Measurements from ENCODE around the gene MRPL40.

The MRPL40 gene

DNA sequence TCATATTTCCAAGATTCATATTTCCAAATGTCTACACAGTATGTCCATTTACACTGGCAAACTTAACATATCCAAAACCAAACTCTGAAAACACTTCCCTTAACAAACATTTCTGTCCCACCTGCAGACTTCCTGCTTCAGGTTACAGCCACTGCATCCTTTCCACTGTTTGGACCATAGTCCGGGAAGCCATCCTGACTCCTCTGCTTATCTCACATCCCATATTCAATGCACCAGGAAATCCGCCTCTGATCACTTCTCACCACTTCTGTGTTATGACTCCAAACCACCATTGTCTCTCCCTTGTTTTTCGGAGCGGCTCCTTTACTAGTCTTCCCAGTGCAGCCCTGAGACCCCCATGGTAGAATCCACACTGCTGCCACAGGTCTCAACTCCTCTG, 30.9 kb upstream of the MRPL40 start:
- no peak for TF ChIP-seq ZFX (IDR thresholded peaks at IDR 0.05; ENCODE audit: borderline replicate concordance)
- TF ChIP-seq, protein P1, sequence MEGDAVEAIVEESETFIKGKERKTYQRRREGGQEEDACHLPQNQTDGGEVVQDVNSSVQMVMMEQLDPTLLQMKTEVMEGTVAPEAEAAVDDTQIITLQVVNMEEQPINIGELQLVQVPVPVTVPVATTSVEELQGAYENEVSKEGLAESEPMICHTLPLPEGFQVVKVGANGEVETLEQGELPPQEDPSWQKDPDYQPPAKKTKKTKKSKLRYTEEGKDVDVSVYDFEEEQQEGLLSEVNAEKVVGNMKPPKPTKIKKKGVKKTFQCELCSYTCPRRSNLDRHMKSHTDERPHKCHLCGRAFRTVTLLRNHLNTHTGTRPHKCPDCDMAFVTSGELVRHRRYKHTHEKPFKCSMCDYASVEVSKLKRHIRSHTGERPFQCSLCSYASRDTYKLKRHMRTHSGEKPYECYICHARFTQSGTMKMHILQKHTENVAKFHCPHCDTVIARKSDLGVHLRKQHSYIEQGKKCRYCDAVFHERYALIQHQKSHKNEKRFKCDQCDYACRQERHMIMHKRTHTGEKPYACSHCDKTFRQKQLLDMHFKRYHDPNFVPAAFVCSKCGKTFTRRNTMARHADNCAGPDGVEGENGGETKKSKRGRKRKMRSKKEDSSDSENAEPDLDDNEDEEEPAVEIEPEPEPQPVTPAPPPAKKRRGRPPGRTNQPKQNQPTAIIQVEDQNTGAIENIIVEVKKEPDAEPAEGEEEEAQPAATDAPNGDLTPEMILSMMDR (IDR thresholded peaks at IDR 0.05), result no peak

DNA sequence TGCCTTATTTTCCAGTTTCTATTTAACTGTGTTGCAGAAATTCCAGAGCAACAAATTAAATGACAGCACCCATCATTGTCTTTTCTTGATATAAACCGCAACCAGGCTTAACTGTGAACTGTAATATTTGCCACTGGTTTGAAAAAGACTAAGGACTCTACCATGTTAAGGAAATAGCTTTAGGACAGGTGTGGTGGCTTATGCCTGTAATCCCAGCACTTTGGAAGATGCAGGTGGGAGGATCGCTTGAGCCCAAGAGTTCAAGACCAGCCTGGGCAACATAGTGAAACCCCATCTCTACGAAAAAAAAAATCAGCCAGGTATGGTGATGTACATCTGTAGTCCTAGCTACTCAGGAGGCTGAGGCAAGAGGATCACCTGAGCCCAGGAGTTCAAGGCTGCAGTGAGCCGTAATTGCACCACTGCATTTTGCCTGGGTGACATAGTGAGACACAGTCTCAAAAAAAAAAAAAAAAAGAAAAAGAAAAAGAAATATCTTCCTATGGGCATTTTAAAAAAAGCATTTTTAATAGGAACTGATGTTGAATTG, 29.6 kb upstream of the MRPL40 start:
- no peak for TF ChIP-seq ZFX (IDR thresholded peaks at IDR 0.05; ENCODE audit: borderline replicate concordance)
- TF ChIP-seq, protein P1 (IDR thresholded peaks at IDR 0.05), result no peak
- H3K27ac ChIP-seq, result no peak overlapping the region

More for the DNA sequence above, 30.9 kb upstream of the MRPL40 start:
- no peak overlapping the region for H3K27ac ChIP-seq

DNA sequence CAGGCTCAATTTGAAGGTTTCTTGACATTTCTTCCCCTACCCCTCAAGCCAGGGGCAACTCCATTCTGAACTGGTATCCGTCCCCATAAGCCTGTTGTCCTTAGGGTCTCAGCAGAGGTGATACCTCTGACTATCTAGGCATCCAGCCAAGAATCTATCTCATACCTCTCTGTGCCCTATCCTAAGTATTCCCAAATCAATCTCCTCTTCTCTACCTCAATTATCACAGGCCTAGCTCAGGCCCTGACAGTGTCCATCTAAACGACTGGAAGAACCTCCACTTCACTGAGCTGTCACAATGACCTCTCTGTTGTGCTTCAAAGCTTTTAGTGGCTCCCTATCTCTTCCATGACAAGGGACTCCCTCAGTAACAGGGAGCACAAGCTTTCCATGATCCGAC, 27.7 kb upstream of the MRPL40 start:
- no peak for TF ChIP-seq ZFX (IDR thresholded peaks at IDR 0.05; ENCODE audit: borderline replicate concordance)
- TF ChIP-seq, protein P1 (IDR thresholded peaks at IDR 0.05), result no peak
- H3K27ac ChIP-seq, result no peak overlapping the region

DNA sequence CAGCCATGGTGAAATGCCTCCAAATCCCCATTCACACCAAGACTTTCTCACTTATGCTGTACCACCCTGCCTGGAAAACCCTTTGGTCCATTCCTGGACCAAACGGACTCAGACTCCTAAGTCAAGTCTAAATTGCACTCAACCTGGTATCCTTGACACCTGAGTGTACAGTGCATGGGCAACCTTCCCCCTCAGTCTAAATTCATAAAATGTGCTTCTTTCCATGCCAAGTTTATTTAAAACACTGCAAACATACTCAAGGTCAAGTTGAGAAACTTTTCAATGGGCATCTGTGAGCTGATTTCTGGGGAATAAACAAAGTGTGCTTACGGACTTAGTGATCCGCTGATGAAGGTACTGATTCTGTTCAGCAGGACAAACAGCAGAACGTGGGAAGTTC, 27.2 kb upstream of the MRPL40 start:
- no peak overlapping the region for H3K27ac ChIP-seq
- no peak for TF ChIP-seq ZFX (IDR thresholded peaks at IDR 0.05; ENCODE audit: borderline replicate concordance)
- TF ChIP-seq, protein P1 (IDR thresholded peaks at IDR 0.05), result no peak

DNA sequence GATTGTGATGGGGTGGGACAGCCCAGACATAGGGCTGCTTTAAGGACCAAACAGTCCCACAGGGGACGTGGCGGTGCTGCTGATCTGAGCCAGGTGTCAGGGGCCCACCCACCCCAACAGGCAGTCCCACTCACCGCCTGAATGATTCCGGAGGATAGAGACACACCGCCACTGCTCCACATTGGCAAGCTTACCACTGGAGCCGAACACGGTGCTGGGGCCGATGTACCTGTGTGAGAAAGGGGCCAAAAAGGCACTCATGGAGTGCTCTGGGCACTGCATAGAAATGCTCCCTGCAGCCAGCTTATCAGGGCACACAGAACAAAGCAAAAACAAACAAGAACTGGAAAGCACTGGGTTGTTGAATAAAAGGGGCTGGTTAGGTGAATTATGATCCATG, 26.7 kb upstream of the MRPL40 start:
- TF ChIP-seq ZFX (IDR thresholded peaks at IDR 0.05; ENCODE audit: borderline replicate concordance), result no peak
- TF ChIP-seq, protein P1 (IDR thresholded peaks at IDR 0.05), result no peak
- no peak overlapping the region for H3K27ac ChIP-seq

DNA sequence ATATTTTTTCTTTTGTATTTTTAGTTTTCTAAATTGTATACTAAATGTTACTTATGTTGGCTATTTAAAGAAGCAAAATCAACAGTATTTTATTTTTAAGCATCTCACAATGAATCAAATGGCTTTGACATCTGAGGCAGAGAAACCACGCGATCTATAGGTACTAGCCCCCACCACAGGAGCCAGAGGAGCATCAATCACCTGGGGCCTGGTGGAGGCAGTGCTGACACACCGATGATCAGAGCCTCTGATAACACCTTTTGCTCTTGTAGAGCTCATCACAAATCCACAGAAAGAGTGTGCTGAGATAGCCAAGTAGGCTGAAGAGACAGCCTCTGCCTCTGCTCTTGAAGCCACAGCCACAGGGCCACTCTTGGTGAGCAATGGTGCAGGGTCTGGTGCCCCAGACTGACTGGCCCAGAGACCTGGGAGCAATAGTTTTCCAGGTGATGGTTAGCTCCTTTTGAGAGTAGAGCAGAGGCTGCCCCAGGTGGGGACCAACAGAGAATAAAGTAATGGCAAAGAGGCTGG, 26.0 kb upstream of the MRPL40 start:
- no peak overlapping the region for H3K27ac ChIP-seq
- no peak for TF ChIP-seq ZFX (IDR thresholded peaks at IDR 0.05; ENCODE audit: borderline replicate concordance)
- TF ChIP-seq, protein P1 (IDR thresholded peaks at IDR 0.05), result no peak

DNA sequence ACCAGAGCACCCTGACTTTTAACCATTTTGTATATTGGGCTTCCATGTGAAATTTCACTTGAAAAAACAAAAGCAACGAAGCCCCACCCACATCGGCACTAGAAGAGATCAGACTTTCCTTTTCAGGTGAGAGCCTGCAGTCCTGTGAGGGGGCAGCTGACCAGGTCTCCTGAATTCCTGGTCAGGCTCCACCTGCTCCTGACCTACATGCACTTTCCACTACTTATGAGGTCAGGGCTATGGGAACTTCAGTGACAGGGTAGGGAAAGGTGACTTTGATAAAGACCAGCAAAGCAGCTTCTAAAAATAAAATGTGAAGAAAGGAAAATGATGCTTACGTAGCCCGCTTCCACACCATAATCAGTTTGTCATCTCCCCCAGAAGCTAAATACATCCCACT, 25.5 kb upstream of the MRPL40 start:
- H3K27ac ChIP-seq, result no peak overlapping the region
- TF ChIP-seq ZFX (IDR thresholded peaks at IDR 0.05; ENCODE audit: borderline replicate concordance), result no peak
- TF ChIP-seq, protein P1 (IDR thresholded peaks at IDR 0.05), result no peak

Data from 22Rv1 (cell line).